ENCODE data around the gene FLNB.

DNA sequence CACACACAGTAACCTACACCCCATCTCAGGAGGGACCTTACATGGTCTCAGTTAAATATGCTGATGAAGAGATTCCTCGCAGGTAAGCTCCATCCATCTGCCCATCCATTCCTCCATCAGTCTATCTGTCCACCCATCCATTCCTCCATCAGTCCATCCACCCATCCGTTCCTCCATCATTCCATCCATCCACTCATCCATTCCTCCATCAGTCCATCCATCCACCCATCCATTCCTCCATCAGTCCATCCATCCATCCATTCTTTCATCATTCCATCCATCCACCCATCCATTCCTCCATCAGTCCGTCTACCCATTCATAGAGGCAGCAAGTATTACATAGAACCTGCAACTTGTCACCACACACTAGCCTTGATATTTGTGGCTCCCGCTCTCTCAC is 124.6 kb downstream of the FLNB start:
- TF ChIP-seq, protein P1, sequence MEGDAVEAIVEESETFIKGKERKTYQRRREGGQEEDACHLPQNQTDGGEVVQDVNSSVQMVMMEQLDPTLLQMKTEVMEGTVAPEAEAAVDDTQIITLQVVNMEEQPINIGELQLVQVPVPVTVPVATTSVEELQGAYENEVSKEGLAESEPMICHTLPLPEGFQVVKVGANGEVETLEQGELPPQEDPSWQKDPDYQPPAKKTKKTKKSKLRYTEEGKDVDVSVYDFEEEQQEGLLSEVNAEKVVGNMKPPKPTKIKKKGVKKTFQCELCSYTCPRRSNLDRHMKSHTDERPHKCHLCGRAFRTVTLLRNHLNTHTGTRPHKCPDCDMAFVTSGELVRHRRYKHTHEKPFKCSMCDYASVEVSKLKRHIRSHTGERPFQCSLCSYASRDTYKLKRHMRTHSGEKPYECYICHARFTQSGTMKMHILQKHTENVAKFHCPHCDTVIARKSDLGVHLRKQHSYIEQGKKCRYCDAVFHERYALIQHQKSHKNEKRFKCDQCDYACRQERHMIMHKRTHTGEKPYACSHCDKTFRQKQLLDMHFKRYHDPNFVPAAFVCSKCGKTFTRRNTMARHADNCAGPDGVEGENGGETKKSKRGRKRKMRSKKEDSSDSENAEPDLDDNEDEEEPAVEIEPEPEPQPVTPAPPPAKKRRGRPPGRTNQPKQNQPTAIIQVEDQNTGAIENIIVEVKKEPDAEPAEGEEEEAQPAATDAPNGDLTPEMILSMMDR (IDR thresholded peaks at IDR 0.05; ENCODE audit: low read length), result no peak
- no peak for TF ChIP-seq EZH2phosphoT487 (IDR thresholded peaks at IDR 0.05; ENCODE audit: low read length)
